Neuronal stem cell (in vitro differentiated cells): ENCODE results near the gene TRAPPC5.

ENCODE experiments used
- DNase-seq: peaks from one replicate; pipeline ENCODE4 v3.0.0-alpha.2; 2013; ENCODE audit warnings: low spot score
- H2AFZ ChIP-seq: one replicate; pipeline ENCODE4 v1.6.1; 2013; ENCODE audit warnings: mild to moderate bottlenecking, low read length, inconsistent platforms
- H2AK5ac ChIP-seq: 2 replicates; pipeline ENCODE4 v1.6.1; 2013; ENCODE audit warnings: low read depth, mild to moderate bottlenecking, inconsistent platforms, low read length, moderate library complexity, mixed read lengths
- H2BK120ac ChIP-seq: 2 replicates; pipeline ENCODE4 v1.6.1; 2013; ENCODE audit warnings: low read depth, mild to moderate bottlenecking, inconsistent platforms, low read length, moderate library complexity, mixed read lengths
- H2BK12ac ChIP-seq: one replicate; pipeline ENCODE4 v1.6.1; 2013; ENCODE audit warnings: low read length, inconsistent platforms
- H2BK15ac ChIP-seq: 2 replicates; pipeline ENCODE4 v1.6.1; 2013; ENCODE audit warnings: mild to moderate bottlenecking, low read length, inconsistent platforms, mixed read lengths
- H2BK5ac ChIP-seq: one replicate; pipeline ENCODE4 v1.6.1; 2013; ENCODE audit warnings: inconsistent platforms, mild to moderate bottlenecking, low read length, moderate library complexity
- H3K14ac ChIP-seq: one replicate; pipeline ENCODE4 v1.6.1; 2013; ENCODE audit warnings: low read length, inconsistent platforms
- H3K18ac ChIP-seq: 2 replicates; pipeline ENCODE4 v1.6.1; 2013; ENCODE audit warnings: low read length, inconsistent platforms
- H3K23ac ChIP-seq: 2 replicates; pipeline ENCODE4 v1.6.1; 2013; ENCODE audit warnings: low read depth, mild to moderate bottlenecking, mixed read lengths, low read length, inconsistent platforms; ENCODE audit not compliant: poor library complexity
- H3K27ac ChIP-seq: replicated peaks from 3 replicates; pipeline ENCODE4 v1.5.1; 2013; ENCODE audit warnings: low read length, inconsistent platforms
- H3K27me3 ChIP-seq, 3 experiments: 2 replicates each; pipeline ENCODE4 v1.6.1; 2013; ENCODE audit warnings: low read length in 3 of 3, mild to moderate bottlenecking in 2 of 3, inconsistent platforms in 1 of 3, low read depth in 1 of 3, mixed read lengths in 1 of 3, moderate library complexity in 1 of 3; ENCODE audit not compliant: control insufficient read depth in 3 of 3, insufficient read depth in 3 of 3
- H3K36me3 ChIP-seq, 2 donors: replicated peaks in 1 of 2; 2 replicates each; pipeline ENCODE4 v1.6.1; 2013; ENCODE audit warnings: low read length in 2 of 2; ENCODE audit not compliant: control insufficient read depth in 2 of 2, insufficient read depth in 2 of 2
- H3K4ac ChIP-seq: 2 replicates; pipeline ENCODE4 v1.6.1; 2013; ENCODE audit warnings: inconsistent platforms, mild to moderate bottlenecking, low read length, moderate library complexity
- H3K4me1 ChIP-seq, 2 donors: 1 replicate in 1 of 2; 2 replicates in 1 of 2; pipeline ENCODE4 v1.6.1; 2013; ENCODE audit warnings: low read length in 2 of 2, low read depth in 1 of 2; ENCODE audit not compliant: control insufficient read depth in 2 of 2, insufficient read depth in 1 of 2
- H3K4me2 ChIP-seq: one replicate; pipeline ENCODE4 v1.6.1; 2013; ENCODE audit warnings: mild to moderate bottlenecking, low read length, inconsistent platforms; ENCODE audit not compliant: insufficient read depth, poor library complexity, severe bottlenecking
- H3K4me3 ChIP-seq, 2 donors: 2 replicates each; pipeline ENCODE4 v1.5.1; 2013; ENCODE audit warnings: low read length in 2 of 2, mild to moderate bottlenecking in 2 of 2, inconsistent platforms in 1 of 2, moderate library complexity in 1 of 2
- H3K79me1 ChIP-seq: one replicate; pipeline ENCODE4 v1.6.1; 2013; ENCODE audit warnings: low read depth, mild to moderate bottlenecking, inconsistent platforms, low read length, moderate library complexity
- H3K9ac ChIP-seq: one replicate; pipeline ENCODE4 v1.6.1; 2013; ENCODE audit warnings: mild to moderate bottlenecking, low read depth, low read length, inconsistent platforms; ENCODE audit not compliant: poor library complexity
- H3K9me3 ChIP-seq, 2 donors: replicated peaks in 1 of 2; 2 replicates each; pipeline versions ENCODE3 to v1.6.1; 2013; ENCODE audit warnings: low read length in 2 of 2, mild to moderate bottlenecking in 2 of 2, inconsistent platforms in 1 of 2, low read depth in 1 of 2, mixed read lengths in 1 of 2, moderate library complexity in 1 of 2; ENCODE audit not compliant: control insufficient read depth in 2 of 2, insufficient read depth in 1 of 2
- H4K8ac ChIP-seq: one replicate; pipeline ENCODE4 v1.6.1; 2013; ENCODE audit warnings: low read depth, mild to moderate bottlenecking, inconsistent platforms, low read length, moderate library complexity
- H4K91ac ChIP-seq: one replicate; pipeline ENCODE4 v1.6.1; 2013; ENCODE audit warnings: low read length, low read depth, mild to moderate bottlenecking, inconsistent platforms; ENCODE audit not compliant: poor library complexity
- WGBS, 2 donors: extraction: QIAGEN DNeasy Blood & Tissue Kit; methylation state at CpG; one replicate each; pipeline ENCODE4 v1.1.7; 2013; ENCODE audit warnings: missing lambda C conversion rate in 2 of 2, mixed read lengths in 1 of 2; ENCODE audit not compliant: insufficient read length in 2 of 2, insufficient replicate concordance in 1 of 2; ENCODE audit errors: extremely low coverage in 2 of 2; 5-methylcytosine and 5-hydroxymethylcytosine counted together

Gene TRAPPC5

DNA sequence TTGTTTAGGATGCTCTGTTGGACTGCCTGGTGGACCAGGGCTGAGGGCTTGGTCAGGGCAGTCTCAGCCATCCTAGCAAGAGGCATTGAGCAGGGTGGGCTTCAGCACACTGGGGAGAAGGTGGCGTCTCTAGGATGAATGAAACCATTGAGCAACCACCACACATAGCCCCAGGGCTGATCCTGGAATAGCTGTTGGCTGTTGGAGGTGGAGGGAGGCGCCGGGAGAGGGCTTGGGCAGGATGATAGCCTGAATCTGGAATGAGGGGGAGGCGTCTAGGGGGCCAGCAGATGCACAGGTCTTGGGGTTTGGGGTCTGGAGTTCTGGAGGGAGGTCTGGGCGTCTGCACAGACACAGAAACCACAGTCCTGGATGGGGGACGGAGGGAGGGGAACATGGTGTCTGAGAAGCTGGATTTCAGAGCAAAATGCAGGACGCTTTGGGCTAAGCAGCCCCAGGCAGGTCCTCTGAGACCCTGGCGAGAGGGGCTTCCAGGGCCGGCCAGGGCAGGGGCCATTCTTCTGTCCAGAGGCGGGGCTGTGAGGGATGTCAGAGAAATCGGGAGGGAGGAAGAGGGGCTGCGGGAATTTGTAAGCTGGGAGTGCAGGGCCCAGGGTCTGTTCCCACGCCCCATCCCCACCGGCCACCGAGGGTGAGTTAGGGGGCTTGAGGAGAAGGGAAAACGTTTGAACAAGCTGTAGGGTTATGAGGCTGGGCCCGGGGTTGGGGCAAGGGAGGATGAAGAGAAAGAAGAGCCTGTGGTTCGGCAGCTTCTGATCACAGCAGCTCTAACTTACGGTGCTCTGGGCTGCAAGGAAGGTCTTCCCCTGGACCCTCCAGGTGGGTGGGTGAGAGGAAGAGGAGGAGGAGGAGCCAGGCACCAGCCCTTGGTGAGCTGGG, 5.2 kb downstream of the TRAPPC5 start:
- Histone ChIP-seq H3K4me1 (peaks cover 6 to 7% of the 10 kb centered on the region in 2 donors), H3K36me3 (peaks cover 16 to 21% of the 10 kb centered on the region in 2 donors), H3K18ac (no peak overlapping the region), H3K27me3 (no peaks in the 10 kb centered on the region), H2BK120ac (peak overlapping the region; percentile 72), H3K4me2 (no peak overlapping the region), H3K27ac (no peak overlapping the region), H2BK15ac (no peak overlapping the region), H4K91ac (no peak overlapping the region), H2BK5ac (no peak overlapping the region), H3K4me3 (no peak overlapping the region), H3K14ac (peak overlapping the region; percentile 38), H4K8ac (no peak overlapping the region), H3K9ac (no peak overlapping the region), H2BK12ac (no peak overlapping the region), H2AK5ac (peak overlapping the region; percentile 37), H3K4ac (no peak overlapping the region), H2AFZ (no peak overlapping the region), H3K79me1 (peaks cover 16% of the 10 kb centered on the region), H3K9me3 (peaks cover 0 to 3% of the 10 kb centered on the region in 2 donors), H3K23ac (peak overlapping the region; percentile 89)
- WGBS, 2 donors = no CpG with 5 or more reads among the region's 19 CpGs
- DNase-seq = no peak

GRCh38 chr19:7687177-7687576, 6.5 kb downstream of the TRAPPC5 start:
- Histone ChIP-seq H3K27me3 (peaks cover 0 to 1% (median 0%) of the 10 kb centered on the region in 3 experiments), H3K36me3 (peaks cover 16 to 17% of the 10 kb centered on the region in 2 donors), H2BK5ac (no peak overlapping the region), H3K9ac (no peak overlapping the region), H3K14ac (no peak overlapping the region), H3K79me1 (peaks cover 9% of the 10 kb centered on the region), H3K4me1 (peaks cover 0 to 2% of the 10 kb centered on the region in 2 donors), H2BK15ac (no peak overlapping the region), H3K27ac (no peak overlapping the region), H2AFZ (no peak overlapping the region), H3K23ac (no peak overlapping the region), H4K8ac (no peak overlapping the region), H3K4me3 (no peak overlapping the region), H4K91ac (no peak overlapping the region), H2BK120ac (no peak overlapping the region), H3K18ac (no peak overlapping the region), H2BK12ac (no peak overlapping the region), H3K9me3 (peaks cover 0 to 12% of the 10 kb centered on the region in 2 donors), H3K4ac (no peak overlapping the region), H3K4me2 (no peak overlapping the region), H2AK5ac (peak overlapping the region; percentile 35)
- no peak for DNase-seq
- WGBS, 2 donors = no CpG with 5 or more reads among the region's 12 CpGs

GRCh38 chr19:7689165-7689564, 8.5 kb downstream of the TRAPPC5 start:
- Histone ChIP-seq H3K27me3 (peaks cover 0 to 1% (median 0%) of the 10 kb centered on the region in 3 experiments), H3K4ac (no peak overlapping the region), H2BK120ac (no peak overlapping the region), H3K4me1 (peaks cover 0 to 2% of the 10 kb centered on the region in 2 donors), H2BK5ac (no peak overlapping the region), H2AK5ac (no peak overlapping the region), H4K8ac (peak overlapping the region; percentile 3), H3K79me1 (peaks cover 3% of the 10 kb centered on the region), H4K91ac (no peak overlapping the region), H3K23ac (no peak overlapping the region), H2BK15ac (no peak overlapping the region), H3K36me3 (peaks cover 0 to 3% of the 10 kb centered on the region in 2 donors), H3K9ac (no peak overlapping the region), H3K4me2 (no peak overlapping the region), H3K4me3 (peak overlapping the region in 1 of 2 donors; percentile 27), H3K9me3 (peaks cover 0 to 15% of the 10 kb centered on the region in 2 donors), H3K27ac (no peak overlapping the region), H3K18ac (no peak overlapping the region), H3K14ac (no peak overlapping the region), H2AFZ (no peak overlapping the region), H2BK12ac (no peak overlapping the region)
- no CpG with 5 or more reads among the region's 23 CpGs for WGBS, 2 donors
- no peak for DNase-seq

GRCh38 chr19:7690779-7691258, 10.2 kb downstream of the TRAPPC5 start:
- Histone ChIP-seq H2BK12ac (no peak overlapping the region), H3K9me3 (peaks cover 0 to 15% of the 10 kb centered on the region in 2 donors), H3K9ac (no peak overlapping the region), H3K18ac (no peak overlapping the region), H2BK5ac (no peak overlapping the region), H4K91ac (no peak overlapping the region), H3K14ac (no peak overlapping the region), H4K8ac (peak overlapping the region; percentile 19), H2AFZ (no peak overlapping the region), H3K4me1 (no peaks in the 10 kb centered on the region), H3K4ac (no peak overlapping the region), H3K79me1 (peaks cover 3% of the 10 kb centered on the region), H2BK120ac (no peak overlapping the region), H3K4me3 (peak overlapping the region in 1 of 2 donors; percentile 18), H2BK15ac (no peak overlapping the region), H3K23ac (peak overlapping the region; percentile 55), H3K27ac (no peak overlapping the region), H3K4me2 (no peak overlapping the region), H2AK5ac (no peak overlapping the region), H3K27me3 (peaks cover 0 to 1% (median 0%) of the 10 kb centered on the region in 3 experiments), H3K36me3 (no peaks in the 10 kb centered on the region)
- no peak for DNase-seq
- no CpG with 5 or more reads among the region's 8 CpGs for WGBS, 2 donors
